Epithelial cell of proximal tubule (primary cell): ENCODE results near the gene DNAJC13. TPM values are rescaled to one million over a fixed set of nuclear protein-coding genes. Genes with fewer than 3 reads are reported as not detected.

Experiments used
- DNase-seq: peaks from one replicate; pipeline ENCODE4 v3.0.0-alpha.2; 2011; ENCODE audit warnings: low read depth
- H3K4me3 ChIP-seq: 2 replicates; pipeline ENCODE4 v1.5.1; 2011; ENCODE audit warnings: low read depth, mild to moderate bottlenecking, low read length
- CTCF ChIP-seq: conservative IDR thresholded peaks from 2 replicates; pipeline ENCODE4 v1.5.1; 2012; ENCODE audit warnings: low read depth, mild to moderate bottlenecking, low read length
- total RNA-seq: library from RNA; depleted of rRNA; stranded (reverse); fragments of >200 nt; gene quantifications from 2 replicates; pipeline ENCODE4 v1.2.3, GENCODE V29; 2015

DNAJC13 gene
- total RNA-seq, 1 donor from 2014 or later = 21.6 TPM

- DNase-seq = no peak
- no peak overlapping the region for H3K4me3 ChIP-seq
- peak; percentile 94 for TF ChIP-seq CTCF
Measured at GRCh38 chr3:132399054-132399929, 18.0 kb upstream of the DNAJC13 start.

- DNase-seq = no peak
- no peak for TF ChIP-seq CTCF
- no peak overlapping the region for H3K4me3 ChIP-seq
Measured at GRCh38 chr3:132401255-132401654, 16.0 kb upstream of the DNAJC13 start.

DNA sequence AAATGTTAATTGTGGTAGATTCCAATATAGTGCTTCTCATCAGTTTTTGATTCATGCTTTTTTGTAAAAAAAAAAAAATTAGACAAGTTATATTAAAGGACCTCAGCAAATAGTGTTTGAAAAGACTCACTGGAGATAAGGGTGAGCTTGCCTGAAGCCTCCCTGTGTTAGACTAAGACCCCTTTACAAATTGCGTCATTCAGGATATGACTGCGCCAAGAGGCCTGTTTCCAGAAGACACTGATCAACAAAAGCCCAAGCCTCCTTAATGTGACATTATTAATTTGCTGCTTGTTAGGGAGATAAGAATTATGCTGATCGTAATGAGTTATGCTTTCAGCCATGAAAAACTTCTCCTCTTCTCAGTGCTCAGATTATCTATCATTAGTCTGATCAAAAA, 13.0 kb upstream of the DNAJC13 start:
- H3K4me3 ChIP-seq = no peak overlapping the region
- no peak for TF ChIP-seq CTCF
- DNase-seq = no peak

- no peak for DNase-seq
- H3K4me3 ChIP-seq = no peak overlapping the region
- no peak for TF ChIP-seq CTCF
Measured at GRCh38 chr3:132405188-132405587, 12.1 kb upstream of the DNAJC13 start.

GRCh38 chr3:132405609-132406299, 11.5 kb upstream of the DNAJC13 start:
- no peak for DNase-seq
- no peak overlapping the region for H3K4me3 ChIP-seq
- no peak for TF ChIP-seq CTCF

DNA sequence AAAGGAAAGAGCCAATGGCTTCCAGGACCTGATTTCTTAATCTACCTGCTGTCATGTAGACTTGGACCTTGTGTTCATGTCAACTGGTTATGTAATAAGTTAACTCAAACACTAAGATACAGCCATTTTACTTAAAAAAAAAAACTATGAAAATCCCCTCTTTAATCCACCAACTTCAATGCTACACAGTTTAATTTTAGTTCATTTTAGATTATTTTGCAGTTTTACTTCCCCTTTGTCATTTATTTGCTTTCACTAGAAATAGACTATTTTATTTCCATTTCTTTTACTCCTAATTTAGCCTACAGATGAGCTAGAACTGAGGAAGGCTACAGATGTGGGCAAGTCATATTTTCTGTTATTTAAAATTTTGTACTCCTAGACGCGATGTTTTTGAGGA, 10.7 kb upstream of the DNAJC13 start:
- DNase-seq = no peak
- no peak overlapping the region for H3K4me3 ChIP-seq
- no peak for TF ChIP-seq CTCF

- TF ChIP-seq CTCF = no peak
- no peak overlapping the region for H3K4me3 ChIP-seq
- no peak for DNase-seq
Measured at GRCh38 chr3:132407025-132407424, 10.3 kb upstream of the DNAJC13 start.
